RPMI7951 (cell line): ENCODE results near the gene ROCK2. TPM values are rescaled to one million over a fixed set of nuclear protein-coding genes. Genes with fewer than 3 reads are reported as not detected.
"Not testable (repeated sequence)": the region's sequence is repeated elsewhere in the genome, so short reads cannot be mapped to it uniquely, and the experiment has no call there.

Experiments used
- DNase-seq: peaks from one replicate; pipeline ENCODE4 v3.0.0-alpha.2; 2012; ENCODE audit warnings: low read depth
- total RNA-seq: library from RNA; depleted of rRNA; stranded (reverse); fragments of >200 nt; shearing (Covaris generic); gene quantifications from 2 replicates; pipeline ENCODE4 v1.2.3, GENCODE V29; 2014

ROCK2 gene
- total RNA-seq, 1 experiment from 2014 or later: 45.4 TPM

DNA sequence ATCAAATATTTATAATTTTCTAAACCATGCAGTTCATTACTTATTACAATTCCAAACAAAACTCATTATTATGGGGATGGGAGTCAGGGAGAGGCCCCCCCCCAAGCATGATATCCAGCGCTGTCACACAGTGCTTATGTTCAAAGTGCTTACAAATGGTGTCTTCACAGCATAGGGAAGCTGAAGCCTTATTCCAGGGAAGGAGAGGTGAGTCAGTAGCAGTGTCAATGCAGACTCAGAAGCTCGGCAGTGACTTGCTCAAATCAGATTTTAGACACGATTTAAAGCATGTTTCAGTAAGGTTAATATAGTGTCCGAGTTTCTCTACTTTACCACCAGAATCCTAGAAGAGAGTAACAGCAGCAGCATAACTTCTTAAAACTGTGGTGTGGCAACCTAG, 164.5 kb downstream of the ROCK2 start:
- no peak for DNase-seq

DNA sequence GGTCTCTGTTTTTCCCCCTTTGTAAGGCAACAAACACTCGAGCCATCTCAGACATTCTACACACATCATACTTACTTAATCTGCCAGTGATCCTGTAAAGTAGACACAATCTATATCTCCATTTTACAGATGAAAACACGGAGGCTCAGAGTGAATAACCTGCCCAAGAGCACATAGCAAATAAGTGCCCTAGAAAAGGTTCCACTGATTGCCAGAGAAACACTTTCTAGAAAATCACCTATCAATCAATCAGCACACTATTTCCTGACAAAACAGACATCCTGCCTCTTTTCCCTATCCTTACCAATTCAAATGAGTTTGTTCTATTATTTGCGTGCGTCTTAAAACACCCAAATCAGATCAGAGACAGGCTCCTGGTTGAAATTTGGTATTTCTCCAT, 165.2 kb downstream of the ROCK2 start:
- DNase-seq: no peak

DNA sequence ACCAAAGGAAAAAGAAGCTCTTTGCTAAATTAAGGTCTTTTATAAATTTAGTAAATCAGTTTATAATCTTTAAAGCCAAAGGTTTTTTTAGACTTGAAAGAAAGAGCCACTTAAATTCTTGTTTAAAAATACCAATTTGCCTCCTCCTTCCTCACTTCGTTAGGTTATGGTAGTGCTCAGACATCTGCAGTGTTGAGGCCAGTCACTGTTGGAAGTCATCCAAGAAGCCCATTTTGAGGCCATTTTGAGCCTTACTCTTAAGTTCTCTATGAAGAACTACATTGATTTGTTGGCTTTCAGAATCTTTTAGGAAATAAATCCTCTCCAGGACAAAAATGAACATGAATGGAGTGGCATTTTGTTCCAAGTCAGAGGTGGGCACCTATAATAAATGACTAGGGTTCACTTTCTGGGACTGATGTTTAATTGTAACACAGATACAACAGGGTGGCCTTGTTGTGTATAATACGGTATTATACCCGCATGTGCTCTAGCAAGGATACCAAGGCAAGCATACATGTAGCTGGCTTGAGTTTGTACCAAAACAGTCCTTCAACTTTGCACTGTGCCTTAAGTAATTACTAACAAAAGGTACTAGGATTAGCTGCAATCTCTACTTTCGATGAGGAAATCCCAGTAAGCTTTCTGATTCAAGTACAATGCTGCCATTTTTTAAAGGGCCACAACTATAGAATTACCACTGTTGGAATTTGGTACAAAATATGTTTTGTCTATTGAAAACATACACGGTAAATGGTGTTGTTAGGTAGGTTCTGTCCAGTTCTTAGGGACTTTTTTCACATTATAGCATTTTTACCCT, 166.4 kb downstream of the ROCK2 start:
- DNase-seq: peak; percentile 46

DNA sequence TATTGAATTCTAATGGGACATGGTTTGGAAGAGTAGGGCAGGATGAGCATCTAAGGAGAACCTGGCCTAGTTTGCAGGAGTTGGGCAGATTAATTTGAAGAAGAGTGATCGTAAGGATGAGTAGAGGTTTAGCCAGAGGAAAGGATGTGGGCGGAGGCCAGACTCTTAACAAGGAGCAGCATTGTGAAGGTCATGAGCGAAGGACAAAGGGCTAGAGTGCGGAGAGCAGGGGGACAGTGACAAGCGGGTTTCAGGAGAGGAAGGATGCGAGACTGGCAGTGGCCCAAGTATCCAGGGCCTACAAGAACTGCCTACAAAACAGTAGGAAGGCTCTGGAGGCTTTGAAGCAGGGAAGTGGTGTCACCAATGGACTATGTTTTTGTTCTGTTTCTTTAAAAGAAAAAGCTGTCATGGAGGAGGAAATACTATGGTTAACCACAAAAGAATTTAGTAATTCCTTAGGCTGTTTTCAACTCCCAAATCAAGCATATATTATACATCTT, 169.1 kb downstream of the ROCK2 start:
- DNase-seq: peak; percentile 83

DNA sequence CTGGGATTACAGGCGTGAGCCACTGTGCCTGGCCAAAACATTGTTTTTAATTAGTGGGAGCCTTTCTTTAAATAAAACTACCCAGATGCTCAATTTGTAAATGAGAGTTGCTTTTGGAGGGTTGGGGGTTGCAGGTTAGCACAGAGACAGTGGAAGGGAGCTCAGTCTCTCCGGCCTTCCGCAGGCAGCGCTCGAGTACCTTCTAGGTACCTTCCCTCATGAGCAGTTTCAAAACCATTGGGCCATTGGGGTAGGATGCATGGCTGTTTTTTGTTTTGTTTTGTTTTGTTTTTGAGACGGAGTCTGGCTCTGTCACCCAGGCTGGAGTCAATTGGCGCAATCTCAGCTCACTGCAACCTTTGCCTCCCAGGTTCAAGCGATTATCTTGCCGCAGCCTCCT, 170.2 kb downstream of the ROCK2 start:
- no peak for DNase-seq

DNA sequence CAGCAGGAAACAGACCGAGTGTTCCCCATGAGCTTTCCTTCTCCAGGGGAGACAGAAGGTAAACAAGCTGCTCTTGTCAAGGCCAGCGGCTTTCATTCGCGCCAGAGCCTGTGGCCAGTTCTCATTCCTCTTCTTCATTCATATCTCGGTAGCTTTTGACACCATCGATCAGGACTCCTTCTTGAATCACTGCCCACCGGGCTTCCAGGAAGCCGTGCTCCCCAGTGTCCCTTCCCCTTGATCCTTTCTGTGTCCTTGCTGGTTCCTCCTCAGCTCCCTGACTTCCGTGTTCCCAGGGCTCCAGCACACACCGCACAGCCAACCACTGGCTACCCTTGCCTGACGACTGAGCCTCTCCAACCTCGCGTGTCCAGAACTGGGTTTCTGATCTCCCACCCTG, 175.1 kb downstream of the ROCK2 start:
- DNase-seq: peak; percentile 17

DNA sequence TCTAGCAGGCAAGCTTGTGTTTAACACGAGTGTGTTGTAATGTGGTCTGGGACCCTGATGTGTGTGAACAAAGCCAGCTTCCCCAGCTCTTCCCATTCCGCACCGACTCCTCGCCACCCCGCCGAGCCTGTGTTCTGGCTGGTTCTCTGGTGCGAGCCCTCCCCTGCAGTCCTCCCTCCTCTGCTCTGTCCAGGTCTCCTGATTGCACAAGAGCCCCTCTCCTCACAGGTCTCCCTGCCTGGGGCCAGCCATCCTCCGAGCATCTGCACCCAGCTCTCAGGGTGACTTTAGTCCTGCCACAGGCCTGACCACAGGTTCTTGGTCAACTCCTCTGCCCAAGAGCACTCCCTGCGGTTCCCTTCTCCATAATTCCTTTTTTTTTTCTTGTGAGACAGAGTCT, 175.9 kb downstream of the ROCK2 start:
- no peak for DNase-seq

DNA sequence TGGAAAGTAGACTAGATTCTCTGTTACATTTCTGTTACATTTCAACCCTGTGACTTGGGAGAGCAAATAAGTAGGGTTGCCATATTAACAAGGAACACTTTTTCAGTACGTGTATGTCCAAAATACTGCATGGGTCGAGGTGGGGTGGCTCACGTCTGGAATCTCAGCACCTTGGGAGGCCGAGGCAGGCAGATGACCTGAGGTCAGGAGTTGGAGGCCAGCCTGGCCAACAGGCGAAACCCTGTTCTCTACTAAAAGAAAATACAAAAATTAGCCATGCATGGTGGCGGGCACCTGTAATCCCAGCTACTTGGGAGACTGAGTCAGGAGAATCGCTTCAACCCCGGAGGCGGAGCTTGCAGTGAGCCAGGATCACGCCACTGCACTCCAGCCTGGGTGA, 178.0 kb downstream of the ROCK2 start:
- no peak for DNase-seq

DNA sequence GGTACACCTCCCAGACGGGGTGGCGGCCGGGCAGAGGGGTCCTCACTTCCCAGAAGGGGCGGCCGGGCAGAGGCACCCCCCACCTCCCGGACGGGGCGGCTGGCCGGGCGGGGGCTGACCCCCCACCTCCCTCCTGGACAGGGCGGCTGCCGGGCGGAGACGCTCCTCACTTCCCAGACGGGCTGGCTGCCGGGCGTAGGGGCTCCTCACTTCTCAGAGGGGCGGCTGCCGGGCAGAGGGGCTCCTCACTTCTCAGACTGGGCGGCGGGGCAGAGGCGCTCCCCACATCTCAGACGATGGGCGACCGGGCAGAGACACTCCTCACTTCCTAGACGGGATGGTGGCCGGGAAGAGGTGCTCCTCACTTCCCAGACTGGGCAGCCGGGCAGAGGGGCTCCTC, 179.4 kb downstream of the ROCK2 start:
- DNase-seq: not testable (repeated sequence)

DNA sequence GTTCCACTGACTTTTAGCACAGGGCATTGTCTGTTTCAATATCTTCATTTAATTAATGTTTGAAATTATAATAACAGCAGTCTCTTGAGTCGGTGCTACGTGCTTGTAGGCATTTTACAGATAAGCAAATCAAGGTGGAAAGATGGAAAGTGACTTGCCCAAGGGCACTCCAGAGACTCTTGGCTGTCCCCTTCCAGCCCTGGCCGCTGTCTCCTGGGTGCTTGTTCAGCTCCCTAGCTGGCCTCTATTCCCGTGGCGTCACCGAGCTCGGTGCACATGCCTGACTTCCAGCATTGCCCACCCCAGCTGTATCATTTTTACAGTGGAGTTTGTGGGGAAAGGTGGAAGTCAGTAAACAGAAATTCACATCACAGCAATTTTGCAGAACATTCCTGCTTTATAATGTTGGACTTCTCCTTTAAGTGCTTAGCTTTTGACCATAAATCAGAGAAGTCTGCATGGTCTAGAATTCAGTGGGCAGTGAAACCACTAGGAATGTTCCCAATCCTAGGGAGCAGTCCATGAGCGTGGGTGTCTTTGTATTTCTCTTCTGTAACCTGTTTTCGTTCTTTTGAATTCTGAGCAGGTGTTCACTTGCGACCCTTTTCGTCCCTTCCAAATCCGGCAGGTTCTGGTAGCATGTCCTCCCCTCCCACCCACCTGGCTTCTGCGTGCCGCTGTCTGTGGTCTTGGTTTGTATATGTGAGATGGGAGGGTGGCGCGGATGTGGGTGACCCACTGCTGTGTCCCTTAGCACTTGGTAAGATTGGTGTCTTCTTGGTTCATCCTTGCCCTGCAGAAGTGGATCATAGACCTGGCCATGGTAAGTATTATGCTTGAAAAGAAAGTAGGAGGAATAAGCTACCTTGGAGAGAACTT, 180.8 kb downstream of the ROCK2 start:
- no peak for DNase-seq

DNA sequence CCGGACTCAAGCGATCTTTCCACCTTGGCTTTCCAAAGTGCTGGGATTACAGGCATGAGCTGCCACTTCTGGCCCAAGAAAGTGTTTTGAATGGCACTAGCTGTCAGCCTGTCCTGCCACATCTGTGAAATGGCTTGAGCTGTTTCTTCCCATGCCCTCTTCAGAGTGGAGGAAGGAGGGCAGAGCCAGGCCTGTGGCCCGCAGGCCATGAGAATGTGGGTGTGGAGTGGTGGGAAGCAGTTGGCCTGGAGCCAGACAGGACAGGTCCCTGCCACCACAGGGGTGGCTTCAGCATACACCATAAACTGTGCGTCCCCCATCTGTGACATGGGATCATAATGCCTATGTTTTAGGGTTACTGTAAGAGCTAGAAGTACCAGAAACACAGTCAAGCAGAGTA, 182.7 kb downstream of the ROCK2 start:
- no peak for DNase-seq

DNA sequence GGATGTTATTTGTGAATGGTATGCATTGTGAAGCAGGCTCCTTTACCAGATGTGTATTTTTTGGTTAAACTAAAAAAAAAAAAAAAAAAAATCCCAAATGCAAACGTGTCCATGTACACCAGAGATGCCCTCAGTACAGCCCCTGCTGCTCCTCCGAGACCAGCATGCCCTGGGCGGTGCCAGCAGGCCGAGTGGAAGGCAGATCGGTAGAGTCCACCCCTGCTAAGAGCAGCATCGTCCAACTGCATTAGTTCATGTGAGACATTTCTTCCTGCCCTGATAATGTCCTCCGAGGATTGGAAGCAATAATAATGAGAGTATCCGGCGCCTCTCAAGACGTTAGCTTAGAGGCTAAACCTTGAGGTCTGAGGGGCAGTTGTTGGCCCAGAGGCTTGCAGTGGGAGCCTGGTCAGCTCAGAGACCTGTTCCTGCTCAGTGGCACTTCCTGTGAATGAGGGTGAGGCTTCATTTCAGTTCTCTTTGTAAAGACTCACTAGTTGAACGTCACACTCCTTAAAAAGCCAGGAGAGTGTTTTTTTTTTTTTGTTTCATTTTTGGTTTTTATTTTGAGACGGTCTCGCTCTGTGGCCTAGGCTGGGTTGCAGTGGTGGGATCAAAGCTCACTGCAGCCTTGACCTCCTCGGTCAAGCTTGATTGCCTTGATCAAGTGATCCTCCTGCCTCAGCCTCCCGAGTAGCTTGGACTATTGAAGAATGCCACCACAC, 183.5 kb downstream of the ROCK2 start:
- DNase-seq: no peak

DNA sequence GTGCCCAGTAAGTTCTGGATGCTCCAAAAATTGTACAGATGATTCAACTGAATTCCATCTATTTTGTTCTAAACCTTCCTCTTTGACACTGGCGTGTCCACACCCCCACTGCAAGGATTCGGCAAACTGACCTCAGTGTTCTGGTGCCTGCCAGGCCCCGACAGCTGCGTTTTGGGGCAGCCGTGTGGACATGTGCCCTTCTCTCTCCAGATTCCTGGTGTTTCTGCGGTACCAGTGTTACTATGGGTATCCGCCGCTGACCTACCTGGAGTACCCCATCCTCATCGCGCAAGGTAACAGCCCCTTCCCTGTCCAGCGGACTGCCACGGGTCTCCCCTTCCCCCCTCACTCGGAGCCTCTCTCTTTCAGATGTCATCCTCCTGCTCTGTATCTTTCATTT, 184.2 kb downstream of the ROCK2 start:
- no peak for DNase-seq

DNA sequence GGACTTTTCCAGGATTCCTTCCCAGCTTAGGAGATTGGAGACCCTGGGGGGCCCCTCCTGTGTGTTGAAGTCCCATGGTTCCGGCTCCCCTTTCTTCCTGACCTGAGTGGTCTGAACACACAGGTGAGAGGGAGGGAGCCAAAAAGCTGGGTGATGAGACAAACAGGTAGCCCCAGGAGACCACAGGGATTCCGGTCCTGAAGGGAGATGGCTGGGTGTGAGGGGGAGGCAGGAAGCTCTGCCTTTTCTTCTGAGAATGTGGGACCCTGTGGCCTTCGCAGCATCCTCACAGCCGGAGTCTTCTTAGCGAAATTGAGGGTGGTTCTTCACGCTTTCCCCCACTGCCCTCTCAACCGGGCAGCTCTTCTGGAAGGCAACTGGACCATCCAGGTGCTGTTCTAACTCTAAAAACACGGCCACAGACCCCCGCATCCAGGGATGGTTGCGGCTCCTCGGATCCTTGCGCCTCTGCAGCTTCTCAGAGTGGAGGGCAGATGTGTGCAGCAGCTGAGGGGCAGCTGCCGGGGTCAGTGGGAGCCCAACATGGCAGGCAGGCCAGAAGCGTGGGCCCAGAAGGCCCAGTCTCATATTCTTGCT, 184.8 kb downstream of the ROCK2 start:
- DNase-seq: no peak

DNA sequence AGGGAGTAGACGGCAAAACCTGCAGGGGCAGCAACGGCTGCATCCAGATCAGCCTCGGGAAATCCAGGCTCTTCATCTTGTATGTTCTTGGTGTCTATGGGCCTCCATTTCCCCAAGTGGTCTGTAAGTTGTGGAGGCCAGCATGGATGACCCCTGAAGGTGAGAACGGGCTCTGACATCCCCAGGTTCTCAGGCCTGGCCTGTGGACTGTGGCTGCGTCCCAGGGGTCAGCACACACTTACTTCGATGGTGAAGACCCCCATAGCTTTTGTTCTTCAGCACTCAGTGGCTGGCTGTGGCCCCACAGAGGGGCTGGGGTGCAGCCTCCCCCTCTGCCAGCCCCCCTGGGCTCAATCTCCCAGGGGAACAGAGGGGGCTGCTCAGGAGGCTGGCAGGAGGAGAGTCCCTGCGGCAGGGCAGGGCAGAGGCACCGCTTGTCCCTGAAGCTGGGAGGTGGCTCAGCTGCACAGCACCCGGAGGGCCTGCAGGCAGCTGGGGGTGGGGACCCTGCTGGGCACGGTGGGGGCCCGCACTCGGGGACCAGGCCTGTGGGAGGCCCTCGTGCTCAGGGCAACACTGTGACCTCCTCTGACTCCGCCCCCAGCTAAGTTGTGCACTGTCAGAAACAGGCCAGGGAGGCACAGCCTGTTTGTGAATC, 185.4 kb downstream of the ROCK2 start:
- no peak for DNase-seq

DNA sequence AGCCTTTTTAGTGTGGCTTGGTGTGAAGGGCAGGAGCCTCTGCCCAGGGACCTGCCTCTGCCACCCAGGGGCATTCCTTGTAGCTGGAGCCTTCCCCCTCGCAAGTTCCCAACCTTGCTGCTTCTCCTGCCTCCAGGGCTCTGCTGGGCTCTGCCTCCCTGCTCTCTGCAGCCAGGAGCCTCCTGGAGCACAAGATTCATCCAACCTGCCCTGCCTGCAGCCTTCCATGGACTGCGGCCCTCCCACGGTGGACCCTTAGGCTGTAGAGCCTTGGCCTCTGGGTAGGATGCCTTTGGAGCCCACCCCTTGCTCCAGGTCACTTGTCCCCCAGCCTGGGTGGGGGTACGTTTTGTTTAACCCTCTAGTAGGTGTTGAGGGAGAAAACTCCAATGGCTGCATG, 186.7 kb downstream of the ROCK2 start:
- DNase-seq: no peak

DNA sequence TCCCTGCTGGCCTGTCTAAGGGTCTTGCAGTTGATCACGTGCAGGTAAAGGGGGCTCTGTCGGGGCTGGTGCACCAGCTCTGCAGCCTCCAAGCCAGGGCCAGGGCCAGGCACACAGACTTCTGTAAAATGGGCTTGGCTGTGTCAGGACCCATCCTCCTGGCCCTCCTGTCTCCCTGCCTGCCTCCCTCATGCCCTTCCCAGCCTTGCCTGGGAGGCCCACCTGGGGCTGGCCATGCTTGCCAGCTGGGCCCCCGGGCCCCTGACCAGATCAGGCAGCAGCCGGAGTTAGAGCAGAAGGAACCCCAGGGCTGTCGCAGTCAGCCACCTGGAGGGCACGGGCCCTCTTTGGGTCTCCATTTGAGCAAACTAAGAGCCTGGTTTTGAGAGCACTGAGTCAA, 187.1 kb downstream of the ROCK2 start:
- no peak for DNase-seq

DNA sequence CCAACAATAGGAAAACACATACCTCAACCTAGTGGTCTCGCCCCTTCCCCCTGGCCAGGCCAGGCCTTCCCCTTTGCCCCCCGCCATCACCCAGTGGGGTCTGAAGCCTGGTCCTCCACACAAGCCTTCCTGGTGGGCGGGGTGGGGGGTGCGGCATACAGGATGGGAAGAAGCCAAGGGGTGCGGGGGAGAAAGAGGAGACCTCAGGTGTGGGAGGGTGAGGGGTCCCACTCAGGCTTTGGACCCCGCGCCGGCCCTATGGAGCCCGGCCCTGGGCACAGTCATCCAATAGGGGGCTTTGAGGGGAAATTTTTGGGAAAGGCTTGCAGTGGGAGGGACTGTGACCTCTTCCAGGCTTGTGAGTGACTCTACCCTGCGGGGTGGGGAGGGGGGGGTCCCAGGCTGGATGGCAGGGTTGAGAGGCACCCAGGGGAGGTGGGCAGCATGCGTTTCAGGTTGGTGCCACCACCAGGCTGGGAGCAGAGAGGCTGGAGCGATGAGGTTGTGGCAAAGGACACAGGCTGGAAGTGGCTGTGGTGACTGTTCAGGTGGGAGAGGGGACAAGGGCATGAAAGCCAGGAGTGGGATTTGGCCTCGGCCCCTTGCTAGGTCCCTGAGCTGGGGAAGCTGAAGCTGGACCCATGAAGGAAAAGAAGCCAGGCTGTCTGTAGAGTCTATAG, 187.9 kb downstream of the ROCK2 start:
- DNase-seq: no peak

DNA sequence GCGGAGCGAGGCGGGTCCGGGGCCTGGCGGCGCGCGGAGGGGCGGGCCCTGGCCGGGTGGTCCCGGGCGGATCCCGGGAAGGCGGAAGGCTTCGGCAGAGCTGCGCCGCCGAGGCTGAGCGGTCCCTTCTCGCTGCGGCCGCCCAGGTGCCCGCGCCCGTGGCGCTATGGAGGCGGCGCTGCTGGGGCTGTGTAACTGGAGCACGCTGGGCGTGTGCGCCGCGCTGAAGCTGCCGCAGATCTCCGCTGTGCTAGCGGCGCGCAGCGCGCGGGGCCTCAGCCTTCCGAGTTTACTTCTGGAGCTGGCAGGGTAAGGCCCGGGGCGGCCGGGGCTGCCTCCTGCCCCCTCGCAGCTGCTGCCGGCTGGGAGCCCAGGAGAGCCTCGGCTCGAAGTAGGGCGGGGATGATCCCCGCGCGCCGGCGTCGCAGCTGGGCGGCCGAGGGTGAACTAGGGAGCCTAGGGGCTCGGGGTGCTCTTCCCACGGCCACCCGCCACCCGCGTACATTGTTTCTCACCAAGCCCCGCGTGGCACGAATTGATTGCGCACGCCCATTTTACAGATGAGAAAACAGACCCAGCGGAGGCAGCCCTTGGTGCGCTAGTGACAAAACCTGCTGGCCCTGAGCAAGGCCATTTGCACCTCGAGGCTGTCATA, 188.9 kb downstream of the ROCK2 start, which contains the start of gene SLC66A3:
Gene SLC66A3, plus strand, starts transcription at position 87 of the 655 bp plus-strand sequence. Its CDS starts 80 bp downstream, at position 167.
- DNase-seq: peak; percentile 90

DNA sequence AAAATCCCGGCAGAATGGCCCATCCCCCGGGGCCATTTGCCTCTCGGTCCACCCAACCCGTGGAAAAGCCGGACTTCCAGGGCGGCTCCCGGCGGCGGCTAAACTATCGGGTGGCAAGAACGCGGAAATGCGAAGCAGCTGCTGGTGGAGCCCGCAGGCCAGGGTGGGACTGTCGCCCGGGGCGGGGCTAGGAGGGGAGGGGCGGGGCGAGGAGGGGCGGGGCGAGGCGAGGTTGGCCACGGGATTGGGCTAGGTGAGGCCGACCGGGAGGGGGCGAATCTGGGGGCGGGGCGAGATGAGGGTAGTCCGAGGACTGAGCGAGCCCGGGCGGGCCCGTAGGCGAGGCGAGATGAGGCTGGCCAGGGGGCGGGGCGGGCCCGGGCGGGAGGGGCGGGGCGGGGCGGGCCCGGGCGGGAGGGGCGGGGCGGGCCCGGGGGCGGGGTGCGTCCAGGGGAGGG, 189.5 kb downstream of the ROCK2 start:
- DNase-seq: peak; percentile 92
